H9 (cell line): ENCODE results near the gene MS4A18. TPM values are rescaled to one million over a fixed set of nuclear protein-coding genes. Genes with fewer than 3 reads are reported as not detected.
"Not testable (repeated sequence)": the region's sequence is repeated elsewhere in the genome, so short reads cannot be mapped to it uniquely, and the experiment has no call there.

ENCODE experiments used
- DNase-seq: peaks from one replicate; pipeline ENCODE4 v3.0.0-alpha.2; 2017
- H2AFZ ChIP-seq: one replicate; pipeline ENCODE4 v1.6.1; 2013; ENCODE audit warnings: mild to moderate bottlenecking, low read length, control low read depth, moderate library complexity
- H2AK5ac ChIP-seq: 2 replicates; pipeline ENCODE4 v1.6.1; 2013; ENCODE audit warnings: low read length, control low read depth, mixed read lengths; ENCODE audit not compliant: insufficient read length
- H2BK120ac ChIP-seq: one replicate; pipeline ENCODE4 v1.6.1; 2013; ENCODE audit warnings: low read depth, mild to moderate bottlenecking, low read length, control low read depth, inconsistent platforms; ENCODE audit not compliant: poor library complexity, severe bottlenecking
- H2BK12ac ChIP-seq: 2 replicates; pipeline ENCODE4 v1.6.1; 2013; ENCODE audit warnings: low read length, control low read depth, mixed read lengths, low read depth; ENCODE audit not compliant: insufficient read length
- H2BK15ac ChIP-seq: 2 replicates; pipeline ENCODE4 v1.6.1; 2013; ENCODE audit warnings: low read depth, low read length, control low read depth
- H2BK20ac ChIP-seq: one replicate; pipeline ENCODE4 v1.6.1; 2013; ENCODE audit warnings: low read depth, mild to moderate bottlenecking, low read length, control low read depth, inconsistent platforms; ENCODE audit not compliant: poor library complexity, severe bottlenecking
- H2BK5ac ChIP-seq: 2 replicates; pipeline ENCODE4 v1.6.1; 2013; ENCODE audit warnings: low read length, control low read depth, mixed read lengths; ENCODE audit not compliant: insufficient read length
- H3K14ac ChIP-seq: 2 replicates; pipeline ENCODE4 v1.6.1; 2013; ENCODE audit warnings: low read length, control low read depth; ENCODE audit not compliant: insufficient read depth
- H3K18ac ChIP-seq: 2 replicates; pipeline ENCODE4 v1.6.1; 2013; ENCODE audit warnings: low read depth, mild to moderate bottlenecking, mixed read lengths, low read length, control low read depth; ENCODE audit not compliant: insufficient read length
- H3K23ac ChIP-seq: 2 replicates; pipeline ENCODE4 v1.6.1; 2013; ENCODE audit warnings: low read length, control low read depth, mixed read lengths, low read depth; ENCODE audit not compliant: insufficient read length
- H3K23me2 ChIP-seq: 2 replicates; pipeline ENCODE4 v1.6.1; 2013; ENCODE audit warnings: low read depth, mild to moderate bottlenecking, mixed read lengths, low read length, control low read depth; ENCODE audit not compliant: insufficient read length, poor library complexity, severe bottlenecking
- H3K27ac ChIP-seq: 2 replicates; pipeline ENCODE4 v1.5.1; 2013; ENCODE audit warnings: low read length, control low read depth, mixed read lengths, low read depth; ENCODE audit not compliant: insufficient read length
- H3K27me3 ChIP-seq: 2 replicates; pipeline ENCODE4 v1.6.1; 2013; ENCODE audit warnings: low read length, control low read depth, inconsistent platforms; ENCODE audit not compliant: insufficient read depth
- H3K4ac ChIP-seq: 2 replicates; pipeline ENCODE4 v1.6.1; 2013; ENCODE audit warnings: low read depth, mild to moderate bottlenecking, control low read depth, inconsistent platforms, low read length, moderate library complexity
- H3K4me1 ChIP-seq: 2 replicates; pipeline ENCODE4 v1.6.1; 2013; ENCODE audit warnings: low read length, control low read depth, inconsistent platforms; ENCODE audit not compliant: insufficient read depth
- H3K4me2 ChIP-seq: 2 replicates; pipeline ENCODE4 v1.6.1; 2013; ENCODE audit warnings: low read length, control low read depth, mixed read lengths; ENCODE audit not compliant: insufficient read length, insufficient read depth
- H3K56ac ChIP-seq: 2 replicates; pipeline ENCODE4 v1.6.1; 2013; ENCODE audit warnings: low read depth, mild to moderate bottlenecking, mixed read lengths, low read length, control low read depth; ENCODE audit not compliant: insufficient read length
- H3K79me1 ChIP-seq: 2 replicates; pipeline ENCODE4 v1.6.1; 2013; ENCODE audit warnings: low read depth, mild to moderate bottlenecking, moderate library complexity, low read length, control low read depth, inconsistent platforms; ENCODE audit not compliant: insufficient read depth, poor library complexity, severe bottlenecking
- H3K79me2 ChIP-seq: 2 replicates; pipeline ENCODE4 v1.6.1; 2013; ENCODE audit warnings: low read length, control low read depth, inconsistent platforms; ENCODE audit not compliant: insufficient read depth
- H3K9ac ChIP-seq: 2 replicates; pipeline ENCODE4 v1.6.1; 2013; ENCODE audit warnings: low read length, control low read depth, mixed read lengths; ENCODE audit not compliant: insufficient read length; ENCODE audit errors: extremely low read depth
- H3K9me3 ChIP-seq: one replicate; pipeline ENCODE4 v1.6.1; 2013; ENCODE audit warnings: low read depth, low read length, inconsistent platforms; ENCODE audit not compliant: control insufficient read depth
- H3T11ph ChIP-seq: one replicate; pipeline ENCODE4 v1.6.1; 2013; ENCODE audit warnings: mild to moderate bottlenecking, low read length, control low read depth, inconsistent platforms
- H4K20me1 ChIP-seq: one replicate; pipeline ENCODE4 v1.6.1; 2013; ENCODE audit not compliant: control insufficient read depth, insufficient read length, insufficient read depth
- H4K5ac ChIP-seq: 2 replicates; pipeline ENCODE4 v1.6.1; 2013; ENCODE audit warnings: low read depth, mild to moderate bottlenecking, mixed read lengths, low read length, control low read depth; ENCODE audit not compliant: insufficient read length
- H4K8ac ChIP-seq: replicated peaks from 2 replicates; pipeline ENCODE4 v1.6.1; 2013; ENCODE audit warnings: low read length, control low read depth, mixed read lengths, low read depth; ENCODE audit not compliant: insufficient read length
- H4K91ac ChIP-seq: 2 replicates; pipeline ENCODE4 v1.6.1; 2013; ENCODE audit warnings: low read depth, mild to moderate bottlenecking, moderate library complexity, mixed read lengths, low read length, control low read depth; ENCODE audit not compliant: insufficient read length
- H3K27ac Mint-ChIP-seq, 3 experiments: 2 replicates in 2 of 3; 3 replicates in 1 of 3; pipeline ENCODE4 v1.8.0; 2020 to 2021; ENCODE audit warnings: mixed read lengths in 3 of 3, mild to moderate bottlenecking in 1 of 3, moderate library complexity in 1 of 3
- H3K27me3 Mint-ChIP-seq: 2 replicates; pipeline ENCODE4 v1.8.0; 2021; ENCODE audit warnings: low read depth, mild to moderate bottlenecking, moderate library complexity, mixed read lengths
- H3K36me3 Mint-ChIP-seq, 3 experiments: 2 replicates in 2 of 3; 3 replicates in 1 of 3; pipeline ENCODE4 v1.8.0; 2020 to 2021; ENCODE audit warnings: low read depth in 3 of 3, mixed read lengths in 3 of 3; ENCODE audit not compliant: insufficient read depth in 1 of 3
- H3K4me1 Mint-ChIP-seq, 2 experiments: 2 replicates each; pipeline ENCODE4 v1.8.0; 2020; ENCODE audit warnings: mixed read lengths in 2 of 2
- H3K4me3 Mint-ChIP-seq, 2 experiments: 2 replicates in 1 of 2; 3 replicates in 1 of 2; pipeline ENCODE4 v1.8.0; 2020 to 2021; ENCODE audit warnings: mild to moderate bottlenecking in 2 of 2, mixed read lengths in 2 of 2, moderate library complexity in 1 of 2
- H3K9me3 Mint-ChIP-seq, 2 experiments: 2 replicates in 1 of 2; 3 replicates in 1 of 2; pipeline ENCODE4 v1.8.0; 2020; ENCODE audit warnings: mild to moderate bottlenecking in 2 of 2, mixed read lengths in 2 of 2, moderate library complexity in 1 of 2
- WGBS: extraction: QIAGEN DNeasy Blood & Tissue Kit; methylation state at CpG from one replicate; pipeline ENCODE4 v1.1.7; 2013; ENCODE audit warnings: missing lambda C conversion rate, low lambda C conversion rate, mixed read lengths; ENCODE audit not compliant: insufficient read length; ENCODE audit errors: extremely low coverage; 5-methylcytosine and 5-hydroxymethylcytosine counted together
- total RNA-seq: library from RNA; stranded (reverse); gene quantifications from 2 replicates; pipeline ENCODE4 v1.2.1, GENCODE V29; 2021
- TF ChIP-seq, protein P1 (sequence below): fragments of 200-600 bp; sonication (generic); conservative IDR thresholded peaks from 3 replicates; pipeline ENCODE4 v1.8.0; 2021; ENCODE audit warnings: antibody characterized with exemption, mild to moderate bottlenecking

MS4A18 gene
- total RNA-seq, 1 experiment from 2014 or later: not detected

DNA sequence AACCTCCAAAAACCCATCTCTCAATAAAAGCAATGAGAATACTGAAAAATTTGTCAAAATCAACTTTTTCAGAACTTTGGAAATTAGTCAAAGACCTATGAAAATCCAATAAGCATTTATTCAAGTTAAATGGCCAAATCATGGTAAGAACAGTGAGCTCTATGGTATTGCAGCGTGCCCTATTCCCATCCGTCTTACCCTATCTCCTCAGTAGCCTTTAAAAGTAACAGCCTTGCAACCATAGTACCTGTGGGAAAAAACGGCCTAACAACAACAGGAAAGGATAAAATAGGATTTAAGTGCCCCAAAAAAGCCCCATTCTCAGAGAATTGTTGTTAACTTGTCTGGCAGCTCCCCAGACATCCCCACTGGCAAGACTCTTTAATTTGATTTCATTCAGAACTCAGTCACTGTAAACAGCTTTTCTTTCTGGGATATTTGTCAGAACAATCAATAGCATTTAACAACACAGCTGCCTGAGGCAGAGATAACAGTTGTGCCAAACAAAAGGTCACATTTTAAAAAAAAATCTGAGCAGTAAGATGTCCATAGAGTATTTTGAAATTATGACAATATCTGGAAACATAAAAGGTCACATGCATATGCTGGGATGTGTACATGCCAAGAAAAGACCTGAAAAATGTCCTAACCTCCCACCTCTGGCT lies 43.9 kb upstream of the MS4A18 start:
- H3K4me3 Mint-ChIP-seq: no peak overlapping the region
- Histone ChIP-seq H2BK5ac (no peak overlapping the region), H3T11ph (no peak overlapping the region), H2AFZ (no peak overlapping the region), H2BK20ac (no peak overlapping the region), H3K79me2 (no peaks in the 10 kb centered on the region), H3K79me1 (no peaks in the 10 kb centered on the region), H3K18ac (no peak overlapping the region), H3K14ac (no peak overlapping the region), H3K4me1 (no peaks in the 10 kb centered on the region), H3K27me3 (no peaks in the 10 kb centered on the region), H4K20me1 (no peaks in the 10 kb centered on the region), H4K8ac (no peak overlapping the region), H2BK12ac (no peak overlapping the region), H2BK15ac (no peak overlapping the region), H3K56ac (no peak overlapping the region), H3K23ac (no peak overlapping the region), H3K9ac (no peak overlapping the region), H3K4me2 (no peak overlapping the region), H2BK120ac (no peak overlapping the region), H4K91ac (no peak overlapping the region), H2AK5ac (no peak overlapping the region), H3K27ac (no peak overlapping the region), H3K9me3 (peaks cover 14% of the 10 kb centered on the region), H3K4ac (no peak overlapping the region), H3K23me2 (no peaks in the 10 kb centered on the region), H4K5ac (no peak overlapping the region)
- TF ChIP-seq, protein P1, sequence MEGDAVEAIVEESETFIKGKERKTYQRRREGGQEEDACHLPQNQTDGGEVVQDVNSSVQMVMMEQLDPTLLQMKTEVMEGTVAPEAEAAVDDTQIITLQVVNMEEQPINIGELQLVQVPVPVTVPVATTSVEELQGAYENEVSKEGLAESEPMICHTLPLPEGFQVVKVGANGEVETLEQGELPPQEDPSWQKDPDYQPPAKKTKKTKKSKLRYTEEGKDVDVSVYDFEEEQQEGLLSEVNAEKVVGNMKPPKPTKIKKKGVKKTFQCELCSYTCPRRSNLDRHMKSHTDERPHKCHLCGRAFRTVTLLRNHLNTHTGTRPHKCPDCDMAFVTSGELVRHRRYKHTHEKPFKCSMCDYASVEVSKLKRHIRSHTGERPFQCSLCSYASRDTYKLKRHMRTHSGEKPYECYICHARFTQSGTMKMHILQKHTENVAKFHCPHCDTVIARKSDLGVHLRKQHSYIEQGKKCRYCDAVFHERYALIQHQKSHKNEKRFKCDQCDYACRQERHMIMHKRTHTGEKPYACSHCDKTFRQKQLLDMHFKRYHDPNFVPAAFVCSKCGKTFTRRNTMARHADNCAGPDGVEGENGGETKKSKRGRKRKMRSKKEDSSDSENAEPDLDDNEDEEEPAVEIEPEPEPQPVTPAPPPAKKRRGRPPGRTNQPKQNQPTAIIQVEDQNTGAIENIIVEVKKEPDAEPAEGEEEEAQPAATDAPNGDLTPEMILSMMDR: no peak
- H3K27ac Mint-ChIP-seq: no peak overlapping the region
- peaks cover 11 to 25% (median 24%) of the 10 kb centered on the region in 3 experiments for H3K36me3 Mint-ChIP-seq
- peaks cover 47 to 53% of the 10 kb centered on the region in 2 experiments for H3K9me3 Mint-ChIP-seq
- no peaks in the 10 kb centered on the region; the same call in 1 of the 2 replicates for H3K27me3 Mint-ChIP-seq
- H3K4me1 Mint-ChIP-seq: no peaks in the 10 kb centered on the region
- no CpG with 5 or more reads among the region's 3 CpGs for WGBS
- DNase-seq: no peak

DNA sequence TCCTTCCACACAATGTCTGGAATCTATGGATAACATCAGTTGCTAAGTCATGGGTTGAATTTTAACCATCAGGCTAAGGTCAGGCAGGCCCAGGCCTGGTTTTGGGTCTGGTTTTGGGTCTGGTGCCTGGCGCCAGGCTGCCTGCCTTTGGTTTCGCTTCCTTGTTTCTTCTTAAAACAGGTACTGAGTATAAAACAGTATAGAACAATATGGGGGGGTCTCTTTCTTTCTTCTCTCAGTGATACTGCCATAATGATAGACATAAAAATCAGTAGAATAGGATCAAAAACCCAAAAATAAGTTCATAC lies 40.0 kb upstream of the MS4A18 start:
- H3K4ac ChIP-seq, H4K8ac ChIP-seq: not testable (repeated sequence)
- no CpG with 5 or more reads among the region's 2 CpGs for WGBS

More for the DNA sequence above, 40.0 kb upstream of the MS4A18 start:
- not testable (repeated sequence) for H3K4me1 ChIP-seq, H3K14ac ChIP-seq, H3K4me1 Mint-ChIP-seq, H2AFZ ChIP-seq, H3K27me3 Mint-ChIP-seq, H3T11ph ChIP-seq, H4K20me1 ChIP-seq, H3K23ac ChIP-seq, H3K27me3 ChIP-seq, H3K27ac ChIP-seq, H3K9ac ChIP-seq, H3K18ac ChIP-seq, H2BK120ac ChIP-seq, H2BK5ac ChIP-seq, H2BK12ac ChIP-seq, DNase-seq, H3K9me3 ChIP-seq, H4K5ac ChIP-seq, H3K27ac Mint-ChIP-seq, H3K4me2 ChIP-seq, H4K91ac ChIP-seq, H2AK5ac ChIP-seq, H3K4me3 Mint-ChIP-seq, H3K23me2 ChIP-seq, H3K79me1 ChIP-seq, H3K56ac ChIP-seq, H3K79me2 ChIP-seq, H3K36me3 Mint-ChIP-seq, H2BK15ac ChIP-seq, H2BK20ac ChIP-seq
- peaks cover 17 to 22% of the 10 kb centered on the region in 2 experiments for H3K9me3 Mint-ChIP-seq
